Mesodermal cell (in vitro differentiated cells): Measurements from ENCODE around the gene KRT86.

ENCODE experiments used
- H3K27ac ChIP-seq: 2 replicates; pipeline ENCODE4 v1.7.0; 2013; ENCODE audit warnings: mild to moderate bottlenecking, low read depth, low read length, moderate library complexity; ENCODE audit not compliant: severe bottlenecking
- H3K36me3 ChIP-seq: 2 replicates; pipeline ENCODE4 v1.7.1; 2013; ENCODE audit warnings: mild to moderate bottlenecking, low read length, moderate library complexity; ENCODE audit not compliant: control insufficient read depth, insufficient read depth
- H3K4me1 ChIP-seq: one replicate; pipeline ENCODE4 v1.7.1; 2013; ENCODE audit warnings: mild to moderate bottlenecking, low read length; ENCODE audit not compliant: insufficient read depth, control insufficient read depth, poor library complexity, severe bottlenecking
- H3K4me3 ChIP-seq: 2 replicates; pipeline ENCODE4 v1.7.0; 2013; ENCODE audit warnings: low read length, control low read depth, mild to moderate bottlenecking; ENCODE audit not compliant: insufficient read depth, poor library complexity, severe bottlenecking; ENCODE audit errors: extremely low read depth
- H3K9me3 ChIP-seq: 2 replicates; pipeline ENCODE4 v1.7.1; 2013; ENCODE audit warnings: mild to moderate bottlenecking, low read length, moderate library complexity; ENCODE audit not compliant: control insufficient read depth
- WGBS, 2 experiments: methylation state at CpG; one replicate each; pipeline ENCODE4 v1.1.5; 2013; ENCODE audit warnings: missing lambda C conversion rate in 2 of 2; ENCODE audit not compliant: insufficient coverage in 2 of 2; 5-methylcytosine and 5-hydroxymethylcytosine counted together

The KRT86 gene

DNA sequence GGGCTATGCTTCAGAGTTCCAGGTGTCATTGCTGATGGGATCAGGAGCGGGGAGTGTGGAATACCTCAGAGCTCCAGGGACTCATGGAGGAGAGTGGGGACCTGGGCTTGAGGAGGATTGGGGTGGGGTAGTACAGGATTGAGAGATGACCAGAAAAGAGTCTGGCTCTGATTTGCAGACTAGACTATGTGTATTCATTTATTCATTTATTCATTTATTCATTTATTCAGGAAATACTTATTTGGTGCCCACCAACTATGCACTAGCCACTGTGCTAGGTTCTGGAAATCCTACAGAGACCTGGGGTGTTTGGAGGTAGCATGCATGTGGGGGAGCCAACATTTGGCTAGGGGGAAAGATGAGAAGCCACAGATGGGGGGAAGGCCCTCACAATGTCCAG, 47.6 kb downstream of the KRT86 start:
- Histone ChIP-seq H3K4me1 (no peaks in the 10 kb centered on the region), H3K9me3 (no peaks in the 10 kb centered on the region), H3K27ac (no peak overlapping the region), H3K36me3 (no peaks in the 10 kb centered on the region), H3K4me3 (no peak overlapping the region)
- WGBS, 2 experiments = 94% methylated on average over 1 of the region's 1 CpG; no CpG with 5 or more reads in 1 of the 2 experiments

DNA sequence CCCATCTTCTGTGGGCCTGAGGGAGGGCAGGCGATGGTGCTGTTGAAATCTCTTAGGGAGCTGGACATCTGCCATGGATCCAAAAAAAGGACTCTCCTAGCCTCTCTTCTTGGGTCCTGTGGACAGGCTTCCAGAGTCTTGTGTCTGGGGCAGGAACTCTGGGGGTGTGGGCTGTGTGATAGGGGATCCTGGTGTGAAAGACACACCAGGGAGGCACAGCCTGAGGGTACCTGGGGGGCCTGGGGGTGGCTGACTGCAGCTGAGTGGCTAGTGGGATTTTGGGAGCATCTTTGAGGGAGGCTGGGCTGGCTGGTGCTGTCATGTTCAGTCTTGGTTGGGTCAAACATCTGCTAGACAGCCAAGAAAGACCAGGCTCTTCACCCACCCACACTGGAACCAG, 48.6 kb downstream of the KRT86 start:
- 57% methylated on average over 1 of the region's 1 CpG; no CpG with 5 or more reads in 1 of the 2 experiments for WGBS, 2 experiments
- no peak overlapping the region for H3K27ac ChIP-seq
- H3K4me3 ChIP-seq = no peak overlapping the region
- H3K4me1 ChIP-seq = no peaks in the 10 kb centered on the region
- H3K36me3 ChIP-seq = no peaks in the 10 kb centered on the region
- no peaks in the 10 kb centered on the region for H3K9me3 ChIP-seq

DNA sequence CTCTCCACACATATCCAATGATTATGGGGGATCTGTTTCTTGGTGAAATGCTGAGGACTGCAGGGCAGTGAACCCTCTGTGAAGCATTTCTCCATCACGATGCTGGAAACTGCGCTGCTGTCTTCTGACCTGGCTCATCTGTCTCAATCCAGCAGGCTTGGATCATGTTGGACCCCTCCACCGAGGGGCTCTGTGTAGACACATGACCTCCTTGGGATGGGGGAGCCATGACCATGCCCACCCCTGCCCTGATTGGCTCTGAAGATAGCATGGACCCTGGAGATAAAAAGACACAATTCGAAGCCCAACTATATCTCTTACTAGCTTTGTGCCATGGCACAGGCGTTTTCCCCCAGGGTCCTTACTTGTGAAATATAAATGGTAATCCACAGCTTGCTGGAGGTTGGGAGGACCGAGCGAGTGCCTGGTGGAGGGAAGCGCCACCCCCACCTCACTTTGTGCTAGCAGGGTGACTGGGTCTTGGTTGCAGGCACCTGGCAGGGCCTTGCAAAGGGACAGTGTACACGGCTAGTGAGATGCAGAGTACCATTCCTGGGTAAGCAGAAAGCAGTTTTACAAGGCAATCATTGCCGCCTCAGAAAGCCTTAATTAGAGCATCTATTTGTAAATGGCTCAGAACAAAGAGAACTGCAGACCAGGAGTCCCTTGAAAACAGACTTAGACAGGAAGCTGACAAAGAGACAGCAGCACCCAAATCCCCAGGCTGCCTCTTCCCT, 49.1 kb downstream of the KRT86 start:
- Histone ChIP-seq H3K4me1 (no peaks in the 10 kb centered on the region), H3K9me3 (no peaks in the 10 kb centered on the region), H3K27ac (no peak overlapping the region), H3K36me3 (no peaks in the 10 kb centered on the region), H3K4me3 (no peak overlapping the region)
- 85 to 89% methylated on average over 8 of the region's 10 CpGs for WGBS, 2 experiments

DNA sequence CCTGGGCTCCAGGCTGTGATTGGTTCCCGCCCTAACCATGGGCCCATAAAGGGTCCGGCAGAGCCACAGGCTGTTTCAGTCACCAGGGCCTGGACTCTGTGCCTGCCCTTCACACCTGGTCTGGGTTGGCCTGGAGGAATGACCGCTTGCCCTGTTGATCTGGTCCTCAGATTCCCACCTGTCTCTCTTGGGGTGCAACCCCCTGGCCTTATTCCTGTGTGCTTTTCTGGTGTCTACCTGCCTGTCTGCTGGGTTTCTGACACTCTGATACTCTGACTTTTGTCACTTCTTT, 49.7 kb downstream of the KRT86 start:
- no peaks in the 10 kb centered on the region for H3K9me3 ChIP-seq
- WGBS, 2 experiments = 70 to 94% methylated on average over 3 of the region's 3 CpGs
- H3K27ac ChIP-seq = no peak overlapping the region
- no peaks in the 10 kb centered on the region for H3K36me3 ChIP-seq
- no peak overlapping the region for H3K4me3 ChIP-seq
- H3K4me1 ChIP-seq = no peaks in the 10 kb centered on the region

DNA sequence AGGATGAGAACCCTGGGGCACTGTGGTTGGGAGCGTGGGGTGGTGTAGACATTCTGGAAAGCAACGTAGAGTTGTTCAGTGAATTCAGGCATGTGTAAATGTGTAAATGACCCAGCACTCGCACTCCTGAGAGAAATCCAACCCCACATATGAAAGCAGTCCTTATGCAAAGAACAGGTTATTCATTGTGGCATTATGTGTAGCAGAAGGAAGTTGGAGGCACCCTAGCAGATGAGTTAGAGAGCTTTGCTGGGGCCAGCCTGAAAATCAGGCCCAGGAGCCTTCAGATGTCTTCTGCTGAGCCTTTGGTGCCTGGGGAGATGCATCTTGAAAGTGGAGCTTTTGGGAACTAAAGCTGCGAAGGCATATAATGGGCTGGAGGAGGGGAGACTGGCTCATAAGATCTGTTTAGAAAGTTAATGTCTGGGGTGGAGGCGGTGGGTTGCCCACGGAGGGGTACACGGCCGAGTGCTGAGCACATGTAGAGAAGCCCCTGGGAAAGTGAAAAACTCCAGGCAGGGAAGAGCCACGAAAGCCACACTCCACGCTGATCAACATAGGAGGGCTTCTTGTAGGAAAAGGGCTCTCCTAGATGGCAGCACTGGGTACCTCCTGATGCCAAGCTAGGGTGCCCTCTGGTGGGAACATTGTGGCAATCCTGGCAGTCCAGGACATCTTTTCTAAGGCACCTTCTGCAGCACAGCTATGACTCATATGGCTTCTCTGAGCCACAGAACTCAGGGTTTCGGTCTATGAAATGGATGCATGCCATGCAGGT, 52.8 kb downstream of the KRT86 start:
- no peaks in the 10 kb centered on the region for H3K36me3 ChIP-seq
- WGBS, 2 experiments = 37 to 42% methylated on average over 9 to 10 of the region's 11 CpGs

DNA sequence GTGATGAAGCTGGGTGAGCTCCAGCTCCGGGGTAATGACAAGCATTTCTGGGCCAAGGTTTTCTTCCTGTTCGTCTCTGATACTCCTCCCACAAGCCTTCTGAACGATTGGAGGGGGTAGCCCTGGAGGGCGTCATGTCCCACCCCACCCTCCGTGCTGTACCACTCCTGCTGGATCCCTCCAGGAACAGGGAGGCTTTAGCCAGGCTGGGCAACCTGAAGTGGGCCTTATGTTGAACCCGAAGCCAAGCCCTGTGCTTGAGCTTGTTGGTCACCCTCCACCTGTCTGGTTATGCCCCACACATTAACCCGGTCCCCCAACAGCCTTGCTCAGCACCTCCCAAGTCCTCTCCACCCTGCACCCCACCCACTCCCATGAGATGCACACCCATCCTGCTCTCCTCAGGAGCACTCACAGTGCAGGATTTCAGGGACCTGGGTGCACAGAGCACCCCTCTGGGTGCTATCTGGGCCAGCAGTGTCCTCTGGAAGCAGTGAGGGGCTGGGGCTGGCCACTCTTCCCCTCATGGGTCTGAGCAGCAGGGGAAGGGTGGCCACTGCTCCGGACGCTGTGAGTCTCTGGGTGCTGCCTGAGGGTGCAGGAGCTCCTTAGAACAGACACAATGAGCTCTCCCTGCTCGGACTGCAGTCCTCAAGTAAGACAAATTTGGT, 53.5 kb downstream of the KRT86 start:
- no peak overlapping the region for H3K4me3 ChIP-seq
- H3K36me3 ChIP-seq = no peaks in the 10 kb centered on the region
- no peak overlapping the region for H3K27ac ChIP-seq
- H3K9me3 ChIP-seq = no peaks in the 10 kb centered on the region
- WGBS, 2 experiments = 78 to 87% methylated on average over 8 to 10 of the region's 10 CpGs
- H3K4me1 ChIP-seq = no peaks in the 10 kb centered on the region

More for the DNA sequence above, 52.8 kb downstream of the KRT86 start:
- Histone ChIP-seq H3K4me3 (no peak overlapping the region), H3K4me1 (no peaks in the 10 kb centered on the region), H3K27ac (no peak overlapping the region), H3K9me3 (no peaks in the 10 kb centered on the region)

DNA sequence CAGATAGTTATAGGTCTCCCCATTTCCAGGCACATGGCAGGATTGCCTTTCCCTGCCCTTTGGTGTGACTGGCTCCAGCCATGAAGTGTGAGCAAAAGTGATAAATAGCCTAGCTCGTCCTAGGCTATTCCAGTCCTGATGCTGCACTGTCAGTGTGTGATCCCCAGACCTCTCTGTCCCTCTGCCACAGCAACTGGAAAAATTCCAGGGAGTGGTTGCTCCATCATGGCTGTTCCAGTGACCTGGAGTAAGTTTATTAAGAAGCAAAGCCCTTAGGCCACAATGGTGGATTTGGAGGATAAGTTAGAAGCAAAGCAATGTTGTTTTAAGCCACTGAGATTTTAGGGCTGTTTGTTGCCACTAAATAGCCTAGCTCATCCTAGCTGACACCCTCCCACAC, 56.6 kb downstream of the KRT86 start:
- no peaks in the 10 kb centered on the region for H3K4me1 ChIP-seq
- H3K36me3 ChIP-seq = no peaks in the 10 kb centered on the region
- no peak overlapping the region for H3K4me3 ChIP-seq
- 75 to 100% methylated on average over 1 of the region's 1 CpG for whole genome bisulfite sequencing, 2 experiments
- no peak overlapping the region for H3K27ac ChIP-seq
- H3K9me3 ChIP-seq = no peaks in the 10 kb centered on the region

DNA sequence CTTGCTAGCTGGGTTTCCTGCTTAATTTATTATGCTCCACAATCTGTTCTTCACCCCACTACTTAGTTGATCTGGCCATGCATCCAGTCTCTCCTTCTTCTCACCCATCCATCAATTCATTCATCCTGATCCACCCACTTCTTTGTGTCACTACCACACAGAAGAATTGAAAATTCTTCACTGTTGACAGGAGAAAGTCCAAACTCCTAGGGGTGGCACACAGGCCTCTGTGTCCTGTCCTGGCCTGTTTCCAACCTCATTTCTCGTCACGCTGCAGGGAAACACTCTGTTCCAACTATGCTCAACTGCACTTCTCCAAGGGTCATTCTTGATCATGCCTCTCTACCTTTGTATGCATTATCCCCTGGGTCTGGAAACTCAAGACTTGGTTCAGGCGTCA, 57.4 kb downstream of the KRT86 start:
- H3K36me3 ChIP-seq = no peaks in the 10 kb centered on the region
- no peaks in the 10 kb centered on the region for H3K4me1 ChIP-seq
- H3K9me3 ChIP-seq = no peaks in the 10 kb centered on the region
- 59 to 95% methylated on average over 2 to 3 of the region's 3 CpGs for WGBS, 2 experiments
- H3K27ac ChIP-seq = no peak overlapping the region
- no peak overlapping the region for H3K4me3 ChIP-seq

DNA sequence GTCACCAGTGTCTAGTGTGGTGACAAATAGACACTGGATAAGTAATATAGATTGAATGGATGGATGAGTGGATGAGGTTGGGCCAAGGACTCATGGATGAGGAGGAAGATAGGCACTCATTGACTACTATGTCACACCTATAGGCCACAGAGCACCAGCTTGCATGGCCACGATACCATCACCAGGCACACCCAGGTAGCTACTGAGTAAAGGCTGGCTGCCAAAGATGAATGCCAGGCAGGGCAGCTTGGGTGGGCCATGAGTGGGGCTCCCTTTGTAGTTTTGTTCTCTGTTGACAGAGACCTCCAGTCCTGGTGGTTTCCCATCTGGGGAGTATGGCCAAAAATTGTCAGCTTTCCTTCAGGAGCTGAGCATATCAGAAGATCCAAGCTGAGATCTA, 57.9 kb downstream of the KRT86 start:
- H3K27ac ChIP-seq = no peak overlapping the region
- no peaks in the 10 kb centered on the region for H3K9me3 ChIP-seq
- H3K36me3 ChIP-seq = no peaks in the 10 kb centered on the region
- H3K4me3 ChIP-seq = no peak overlapping the region
- no peaks in the 10 kb centered on the region for H3K4me1 ChIP-seq
- WGBS, 2 experiments = 100% methylated on average over 1 of the region's 1 CpG; no CpG with 5 or more reads in 1 of the 2 experiments

DNA sequence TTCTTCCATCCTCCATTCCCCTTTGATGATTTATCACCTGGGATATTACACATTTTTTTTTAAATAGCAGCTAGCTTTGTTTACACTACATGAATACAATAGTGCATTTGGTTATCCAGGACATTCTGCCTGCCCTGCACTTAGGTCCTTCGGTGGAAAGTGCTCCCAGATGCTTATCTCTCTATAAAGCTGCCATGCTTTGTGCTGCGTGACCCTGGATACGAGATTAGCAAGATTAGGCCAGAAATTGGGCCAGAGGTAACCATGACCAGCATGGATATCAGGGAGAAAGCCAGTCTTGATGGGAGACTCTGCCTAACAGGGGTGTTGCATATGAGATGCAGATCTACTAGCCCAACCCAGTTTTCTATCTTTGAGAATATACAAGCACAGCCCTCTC, 58.9 kb downstream of the KRT86 start:
- no peak overlapping the region for H3K27ac ChIP-seq
- no peaks in the 10 kb centered on the region for H3K9me3 ChIP-seq
- no peaks in the 10 kb centered on the region for H3K4me1 ChIP-seq
- H3K36me3 ChIP-seq = no peaks in the 10 kb centered on the region
- WGBS, 2 experiments = 82 to 94% methylated on average over 2 to 3 of the region's 3 CpGs
- no peak overlapping the region for H3K4me3 ChIP-seq
